Measurements from ENCODE around the gene PEX5L. TPM values are rescaled to one million over a fixed set of nuclear protein-coding genes. Genes with fewer than 3 reads are reported as not detected.

Gene PEX5L
- total and polyA plus RNA-seq, 11 donors: 0.08 to 5.2 (median 0.22) TPM; not detected in 2

- DNase-seq: no peak
- Histone ChIP-seq H3K9me3 (no peaks in the 10 kb centered on the region), H3K4me3 (no peak overlapping the region), H3K36me3 (peaks cover 0 to 92% (median 46%) of the 10 kb centered on the region in 9 donors), H3K27ac (no peak overlapping the region), H3K27me3 (no peaks in the 10 kb centered on the region), H3K4me1 (peaks cover 0 to 21% (median 0%) of the 10 kb centered on the region in 12 donors)
- ATAC-seq: no peak
- 42 to 66% (median 53%) methylated on average over 2 of the region's 2 CpGs for WGBS, 4 donors
- intact Hi-C loops (cut with DNase I): loop anchor here in 1 of 10 donors (10.0 kb wide), 1 partner anchor 59 kb away; no protein-coding TSS in a partner anchor
- TF ChIP-seq POLR2A (IDR thresholded peaks at IDR 0.05): no peak
- TF ChIP-seq CTCF (IDR thresholded peaks at IDR 0.05): no peak
Measured at GRCh38 chr3:179765396-179765795, 271.3 kb downstream of the PEX5L start.

- TF ChIP-seq POLR2A (IDR thresholded peaks at IDR 0.05) (no peak), CTCF (IDR thresholded peaks at IDR 0.05) (no peak)
- Histone ChIP-seq H3K27me3 (no peaks in the 10 kb centered on the region), H3K4me1 (peaks cover 0 to 15% (median 0%) of the 10 kb centered on the region in 12 donors), H3K36me3 (peaks cover 0 to 90% (median 51%) of the 10 kb centered on the region in 9 donors), H3K4me3 (no peak overlapping the region), H3K27ac (no peak overlapping the region), H3K9me3 (no peaks in the 10 kb centered on the region)
- 70 to 84% (median 78%) methylated on average over 8 of the region's 8 CpGs for WGBS, 4 donors
- ATAC-seq (no peak), DNase-seq (no peak)
- intact Hi-C loops (cut with DNase I): loop anchor here in 1 of 10 donors (10.0 kb wide), 1 partner anchor 64 kb away; no protein-coding TSS in a partner anchor
Measured at GRCh38 chr3:179760944-179761343, 275.8 kb downstream of the PEX5L start.

GRCh38 chr3:179750720-179751328, 285.9 kb downstream of the PEX5L start:
- TF ChIP-seq CTCF (IDR thresholded peaks at IDR 0.05) (peak in 11 of 12 donors; percentile 19 to 50 (median 29)), POLR2A (IDR thresholded peaks at IDR 0.05) (no peak)
- peaks cover 0 to 2% (median 0%) of the 10 kb centered on the region in 12 donors for H3K4me1 ChIP-seq
- H3K9me3 ChIP-seq: no peaks in the 10 kb centered on the region
- 53 to 77% (median 65%) methylated on average over 6 of the region's 6 CpGs for WGBS, 4 donors
- ATAC-seq (no peak), DNase-seq (no peak)
- H3K4me3 ChIP-seq: no peak overlapping the region
- intact Hi-C loops (cut with DNase I): no loop called here
- no peak overlapping the region for H3K27ac ChIP-seq
- no peaks in the 10 kb centered on the region for H3K27me3 ChIP-seq
- peaks cover 0 to 50% (median 19%) of the 10 kb centered on the region in 9 donors for H3K36me3 ChIP-seq

- peak in 1 of 4 donors; percentile 23 for ATAC-seq
- no peak overlapping the region for H3K4me3 ChIP-seq
- no peak for DNase-seq
- TF ChIP-seq CTCF (IDR thresholded peaks at IDR 0.05) (no peak), POLR2A (IDR thresholded peaks at IDR 0.05) (no peak)
- peaks cover 0 to 48% (median 19%) of the 10 kb centered on the region in 9 donors for H3K36me3 ChIP-seq
- intact Hi-C loops (cut with DNase I): loop anchor here in 1 of 10 donors (10.0 kb wide), 1 partner anchor 91 kb away; the partner anchor contains the start of gene USP13
- 38 to 51% (median 42%) methylated on average over 5 of the region's 5 CpGs for WGBS, 4 donors
- peaks cover 0 to 19% (median 3%) of the 10 kb centered on the region in 12 donors for H3K4me1 ChIP-seq
- peak overlapping the region in 1 of 12 donors; percentile 23 for H3K27ac ChIP-seq
- no peaks in the 10 kb centered on the region for H3K9me3 ChIP-seq
- no peaks in the 10 kb centered on the region for H3K27me3 ChIP-seq
Measured at GRCh38 chr3:179745716-179746115, 291.0 kb downstream of the PEX5L start.

All from heart left ventricle (tissue), 16 donors.